Pulmonary artery endothelial cell (primary cell): ENCODE measurements around the gene PGBD4. TPM values are rescaled to one million over a fixed set of nuclear protein-coding genes. Genes with fewer than 3 reads are reported as not detected.
"Not testable (repeated sequence)": the region's sequence is repeated elsewhere in the genome, so short reads cannot be mapped to it uniquely, and the experiment has no call there.

Experiments used
- DNase-seq: peaks from one replicate; pipeline ENCODE4 v3.0.0-alpha.2; 2011; ENCODE audit warnings: low read depth, low spot score
- total RNA-seq: library from RNA; depleted of rRNA; stranded (reverse); fragments of >200 nt; gene quantifications from 2 replicates; pipeline ENCODE4 v1.2.3, GENCODE V29; 2014

The PGBD4 gene
- total RNA-seq, 1 donor from 2014 or later = 1.1 TPM

DNA sequence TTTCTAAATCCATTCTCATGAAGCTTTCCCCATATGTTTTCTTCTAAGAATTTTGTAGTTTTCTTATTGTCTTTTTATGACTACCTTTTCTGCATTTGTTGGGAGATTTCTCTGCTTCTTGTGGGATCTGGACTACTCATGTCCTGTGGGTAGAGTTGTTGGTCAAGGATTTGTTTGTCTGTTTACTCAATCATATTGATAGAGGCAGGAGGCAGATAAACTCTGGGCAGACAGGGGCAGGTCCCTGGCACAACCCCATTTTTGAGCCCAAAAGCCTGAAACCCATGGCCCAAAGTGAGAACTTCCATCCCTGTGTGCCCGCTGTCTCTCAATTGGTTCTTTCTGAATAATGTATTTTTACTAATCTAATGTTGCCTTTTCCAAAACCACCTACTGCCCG is 12.3 kb downstream of the PGBD4 start:
- DNase-seq = no peak

DNA sequence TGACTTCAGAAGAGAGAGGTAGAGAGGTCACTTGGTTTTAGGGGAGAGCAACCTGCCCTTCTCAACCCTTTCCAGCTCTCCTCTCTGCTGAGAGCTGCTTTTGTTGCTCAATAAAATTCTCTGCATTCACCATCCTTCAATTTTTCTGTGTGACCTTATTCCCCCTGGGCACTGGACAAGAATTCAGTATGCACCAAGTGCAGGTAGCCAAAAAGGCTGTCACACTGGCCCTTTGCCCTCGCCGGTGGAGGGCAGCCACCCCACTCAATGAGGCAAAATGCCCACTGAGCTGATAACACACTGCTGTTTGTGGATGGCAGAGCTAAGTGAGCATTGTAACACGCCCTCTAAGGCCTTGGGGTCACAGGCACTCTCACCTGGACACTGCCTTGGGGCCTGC is 12.9 kb downstream of the PGBD4 start:
- DNase-seq = no peak

DNA sequence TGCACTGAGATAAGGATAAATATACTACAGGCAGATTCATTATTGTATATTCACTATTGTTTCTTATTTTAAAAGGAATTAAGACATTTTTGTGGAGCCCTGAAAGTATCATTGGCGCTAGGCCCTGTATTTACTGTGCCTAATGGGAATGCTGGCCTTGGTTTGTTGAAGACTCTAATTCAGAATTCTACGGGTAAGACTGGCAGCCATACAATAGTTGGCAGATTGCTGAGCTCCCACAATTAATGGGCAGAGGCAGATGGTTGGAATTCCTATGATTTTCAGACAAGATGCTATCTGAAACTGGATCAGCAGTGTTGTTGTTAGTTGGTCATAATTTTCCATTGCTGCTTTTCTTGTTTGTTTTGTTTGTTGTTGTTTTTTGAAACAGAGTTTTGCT is 14.7 kb downstream of the PGBD4 start:
- no peak for DNase-seq

DNA sequence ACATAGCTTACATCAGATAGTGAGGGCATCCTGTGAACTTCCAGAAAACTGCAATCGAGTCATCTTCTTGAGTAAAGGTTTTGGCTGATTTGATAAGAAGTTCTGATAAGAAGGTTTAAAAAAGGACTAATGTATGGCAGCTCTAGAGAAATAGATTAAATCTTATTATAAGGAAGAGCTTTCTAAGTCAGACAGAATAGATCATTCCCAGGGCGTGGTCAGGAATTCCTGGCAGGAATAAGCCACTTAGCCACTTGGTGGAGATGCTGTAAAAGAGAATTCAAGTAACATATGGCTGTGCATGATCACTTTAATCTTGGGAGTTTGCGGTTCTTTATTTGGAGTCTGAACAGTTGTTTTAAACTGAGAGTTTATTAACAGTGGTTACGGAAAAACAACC is 17.4 kb downstream of the PGBD4 start:
- no peak for DNase-seq

DNA sequence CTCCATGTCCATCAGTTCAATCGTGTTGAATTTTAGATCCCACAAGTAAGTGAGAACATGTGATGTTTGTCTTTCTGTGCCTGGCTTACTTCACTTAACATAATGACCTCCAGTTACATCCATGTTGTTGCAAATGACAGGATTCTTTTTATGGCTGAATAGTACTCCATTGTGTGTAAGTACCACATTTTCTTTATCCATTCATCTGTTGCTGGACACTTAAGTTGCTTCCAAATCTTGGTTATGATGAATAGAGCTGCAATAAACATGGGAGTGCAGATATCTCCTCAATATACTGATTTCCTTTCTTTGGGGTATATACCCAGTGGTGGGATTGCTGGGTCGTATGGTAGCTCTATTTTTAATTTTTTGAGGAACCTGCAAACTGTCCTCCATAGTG is 18.5 kb downstream of the PGBD4 start:
- not testable (repeated sequence) for DNase-seq

DNA sequence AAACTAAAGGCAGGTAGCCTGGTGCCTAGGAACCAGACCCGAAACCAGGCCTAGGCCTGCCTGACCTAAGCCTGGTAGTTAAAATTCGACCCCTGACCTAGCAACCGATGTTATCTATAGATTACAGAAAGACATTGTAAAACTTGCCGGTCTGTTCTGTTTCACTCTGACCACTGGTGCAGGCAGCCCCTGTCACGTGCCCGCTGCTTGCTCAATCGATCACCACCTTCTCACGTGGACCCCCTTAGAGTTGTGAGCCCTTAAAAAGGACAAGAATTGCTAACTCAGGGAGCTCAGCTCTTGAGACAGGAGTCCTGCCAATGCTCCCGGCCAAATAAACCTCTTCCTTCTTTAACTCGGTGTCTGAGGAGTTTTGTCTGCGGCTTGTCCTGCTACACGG is 19.9 kb downstream of the PGBD4 start:
- not testable (repeated sequence) for DNase-seq

DNA sequence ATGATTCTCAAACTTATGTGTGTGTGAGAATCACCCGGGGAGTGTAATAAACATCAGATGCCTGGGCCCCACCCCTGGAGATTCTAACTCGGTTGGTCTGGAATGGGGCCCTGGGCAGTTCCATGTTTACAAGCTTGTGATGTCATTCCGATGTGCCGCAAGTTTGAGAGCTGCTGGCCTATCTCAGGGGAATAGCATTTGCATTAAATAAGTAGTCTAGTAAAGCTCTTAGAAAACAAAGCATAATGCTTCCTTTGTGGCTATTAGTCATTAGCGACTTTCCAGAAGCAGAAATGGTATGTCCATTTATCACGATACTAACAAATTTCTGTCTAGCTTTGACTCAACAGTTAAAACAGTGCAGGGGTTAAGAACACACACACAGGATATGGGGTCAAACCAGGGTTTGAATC is 20.9 kb downstream of the PGBD4 start:
- peak; percentile 58 for DNase-seq

DNA sequence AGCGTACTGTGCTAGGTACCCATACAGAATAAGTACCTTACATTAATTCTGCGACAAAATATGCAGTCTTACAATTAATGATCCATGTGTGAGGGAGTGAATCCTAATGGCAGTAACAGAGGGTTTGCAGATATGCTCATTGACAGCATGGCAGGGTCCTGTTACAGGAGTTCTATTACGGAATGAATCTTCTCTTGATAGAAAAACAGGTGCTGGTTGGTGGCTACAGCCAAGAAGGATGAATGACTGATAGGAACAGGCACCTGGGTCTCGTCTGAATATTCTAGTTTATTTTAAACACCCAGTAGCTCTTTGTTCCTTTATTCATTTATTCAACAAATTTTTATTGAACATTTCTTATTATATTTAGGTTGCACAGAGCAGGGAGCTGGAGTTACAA is 22.8 kb downstream of the PGBD4 start:
- DNase-seq = no peak

DNA sequence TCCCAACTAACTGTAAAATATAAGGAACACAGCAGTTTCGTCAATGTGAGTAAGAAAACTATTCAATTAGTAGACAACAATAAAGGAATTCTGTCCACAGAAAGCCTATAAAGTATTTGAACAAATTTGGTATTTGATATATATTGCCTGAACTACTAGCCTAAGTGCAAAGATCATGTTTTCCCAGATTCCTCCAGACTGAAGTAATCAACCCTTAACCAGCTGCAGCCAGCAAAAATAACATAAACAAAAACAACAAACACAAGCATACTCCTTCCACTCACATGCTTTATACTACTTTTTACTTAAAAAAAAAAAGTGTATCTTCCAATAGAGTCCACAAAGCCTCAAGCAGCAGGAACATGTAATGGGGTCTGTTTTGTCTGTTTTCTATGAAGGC is 24.1 kb downstream of the PGBD4 start:
- no peak for DNase-seq

DNA sequence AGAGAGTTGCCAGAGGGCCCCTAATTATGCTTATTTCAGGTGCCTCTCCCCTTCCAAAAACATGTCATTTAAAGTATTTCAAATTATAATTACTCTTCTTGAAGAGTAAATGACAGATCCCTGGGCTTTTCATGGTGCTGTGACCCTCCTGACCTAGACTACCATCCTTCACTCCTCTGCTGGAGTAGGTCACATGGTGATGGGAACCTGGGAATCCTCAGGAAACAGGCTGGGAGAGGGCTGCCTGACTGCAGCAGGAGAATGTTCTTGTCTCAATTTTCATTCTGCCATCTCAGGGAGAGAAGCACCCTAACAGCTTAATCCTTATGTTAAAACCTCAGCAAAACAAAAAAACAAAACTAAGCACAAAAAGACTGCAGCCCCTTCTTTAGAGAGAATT is 24.6 kb downstream of the PGBD4 start:
- DNase-seq = no peak

DNA sequence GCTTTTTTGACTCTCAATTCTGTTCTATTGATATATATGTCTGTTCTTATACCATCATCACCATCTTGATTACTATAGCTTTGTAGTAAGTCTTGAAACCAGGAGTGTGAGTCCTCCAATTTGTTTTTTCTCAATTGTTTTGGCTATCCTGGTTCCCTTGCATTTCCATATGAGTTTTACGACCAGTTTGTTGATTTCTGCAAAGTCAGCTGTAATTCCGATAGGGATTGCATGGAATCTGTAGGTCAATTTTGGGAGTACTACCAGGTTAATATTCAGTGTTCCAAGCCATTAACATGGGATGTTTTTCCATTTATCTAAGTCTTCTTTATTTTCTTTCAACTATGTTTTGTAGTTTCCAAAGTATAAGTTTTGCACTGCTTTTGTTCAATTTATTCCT is 27.0 kb downstream of the PGBD4 start:
- DNase-seq = no peak

DNA sequence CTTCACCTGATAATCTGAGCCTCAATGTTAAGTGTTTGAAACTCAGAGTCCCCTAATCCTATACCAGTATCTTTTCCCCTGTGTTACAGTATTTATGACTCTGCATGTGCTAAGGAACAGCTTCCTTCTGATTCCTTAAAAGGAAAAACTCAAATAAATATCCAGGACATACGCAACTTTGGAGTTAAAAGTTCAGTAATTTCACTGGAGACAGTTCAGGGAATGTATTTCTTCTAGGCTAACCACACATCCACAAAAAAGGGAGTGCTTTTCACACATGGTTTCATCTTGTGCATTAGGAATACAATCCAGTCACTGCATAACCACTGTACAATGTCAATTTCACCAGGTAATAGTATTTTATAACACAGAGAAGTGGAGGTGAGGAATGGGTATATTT is 31.0 kb downstream of the PGBD4 start:
- DNase-seq = no peak

DNA sequence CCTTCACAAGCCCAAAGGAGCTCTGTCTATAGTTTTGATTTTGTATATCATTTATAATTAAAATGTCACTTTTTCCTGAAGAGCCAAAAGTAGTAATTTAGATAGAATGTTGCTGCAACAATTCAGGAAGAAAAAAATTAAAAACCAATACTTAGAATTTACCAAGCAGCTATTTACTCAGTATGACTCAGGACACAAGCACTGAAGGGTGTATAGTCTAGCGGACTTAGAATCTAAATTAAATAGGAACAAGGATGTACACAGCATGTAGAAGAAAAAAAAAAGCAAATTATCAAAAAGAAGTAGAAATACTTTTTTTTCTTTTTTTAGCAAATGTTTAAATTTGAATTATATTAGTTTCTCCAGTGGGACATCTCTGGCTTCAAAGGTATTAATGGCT is 31.6 kb downstream of the PGBD4 start:
- DNase-seq = no peak

DNA sequence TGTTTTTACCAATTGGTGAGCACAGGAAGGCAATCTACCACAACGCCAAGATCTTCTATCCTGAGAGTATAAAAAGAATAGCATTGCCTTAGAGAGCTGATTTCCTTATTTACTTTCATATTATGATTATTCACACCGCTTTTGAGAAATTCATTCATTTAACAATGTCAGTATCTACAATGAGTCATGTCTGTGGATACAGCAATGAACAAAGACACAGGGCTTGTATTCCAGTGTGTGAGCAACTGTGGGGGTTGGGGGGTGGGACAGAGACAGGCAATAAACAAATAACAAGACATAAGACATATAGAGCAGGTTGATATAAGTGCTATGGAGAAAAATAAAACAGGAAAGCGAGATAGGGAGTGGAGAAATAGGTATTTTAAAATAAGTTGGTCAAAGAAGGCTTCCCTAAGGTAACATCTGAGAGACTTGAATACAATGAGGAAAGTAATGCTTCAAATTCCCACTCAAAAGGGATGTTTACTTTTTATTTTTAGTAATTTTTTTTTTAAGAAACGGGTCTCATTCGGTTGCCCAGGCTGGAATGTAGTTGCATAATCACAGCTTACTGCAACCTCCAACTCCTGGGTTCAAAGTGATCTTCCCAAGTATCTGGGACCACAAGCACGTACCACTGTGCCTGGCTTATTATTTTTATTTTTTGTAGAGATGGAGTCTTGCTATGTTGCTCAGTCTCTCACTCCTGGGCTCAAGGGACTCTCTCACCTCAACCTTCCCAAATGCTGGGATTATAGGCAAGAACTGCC is 45.7 kb downstream of the PGBD4 start:
- peak; percentile 56 for DNase-seq

DNA sequence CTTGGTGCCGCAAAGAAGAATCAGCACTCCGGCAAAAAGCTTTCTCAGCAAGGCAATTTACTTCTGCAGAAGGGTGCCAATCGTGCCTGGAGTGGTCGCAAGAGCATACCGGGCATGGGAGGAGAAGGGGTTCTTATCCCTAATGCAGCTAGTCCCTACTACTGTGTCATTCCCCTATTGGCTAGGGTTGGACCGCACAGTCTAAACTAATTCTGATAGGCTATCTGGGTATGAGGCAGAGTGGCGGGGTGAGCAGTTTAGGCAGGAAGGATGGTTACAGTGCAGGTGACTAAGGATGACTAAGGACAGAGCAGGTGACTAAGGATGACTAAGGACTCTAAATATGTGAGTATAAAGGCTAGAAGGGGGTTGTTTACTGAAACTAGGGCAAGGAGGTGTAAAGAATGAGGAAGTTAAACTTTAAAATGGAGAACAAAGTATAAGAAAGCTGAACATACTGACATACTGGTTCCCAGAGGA is 52.9 kb downstream of the PGBD4 start:
- no peak for DNase-seq

DNA sequence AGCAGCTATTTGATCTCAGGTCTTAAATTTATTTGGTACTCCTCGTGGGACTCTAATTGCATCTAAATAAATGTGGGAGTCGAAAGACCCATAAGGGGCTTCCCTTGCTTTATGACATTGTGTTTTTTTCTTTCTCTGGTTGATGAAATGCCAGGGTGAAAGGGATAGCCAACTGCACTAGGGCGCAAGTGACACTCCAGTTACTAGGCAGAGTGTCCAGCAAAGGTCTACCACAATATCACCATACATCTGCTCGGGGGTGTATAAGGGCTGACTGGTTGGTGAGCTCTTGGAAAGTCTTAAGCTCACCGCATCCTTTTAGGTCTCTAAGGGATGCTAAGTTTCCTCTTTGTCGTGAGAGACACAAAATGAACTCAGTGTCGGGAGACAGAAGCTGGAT is 54.0 kb downstream of the PGBD4 start:
- no peak for DNase-seq

Other genes starting within 250 kb of the PGBD4 start
- not detected in 2 replicates for gene CHRM5, start 133.6 kb upstream of the PGBD4 start, total RNA-seq
- gene AVEN, start 62.9 kb upstream of the PGBD4 start, total RNA-seq = 16.2 and 38.1 TPM in 2 replicates
- gene EMC7, start 221 bp upstream of the PGBD4 start, total RNA-seq = 43.2 and 48.2 TPM in 2 replicates
- 42.3 and 61.0 TPM in 2 replicates for gene KATNBL1, start 108.0 kb downstream of the PGBD4 start, total RNA-seq
- 215 and 255 TPM in 2 replicates for gene EMC4, start 122.9 kb downstream of the PGBD4 start, total RNA-seq
- gene SLC12A6, start 235.7 kb downstream of the PGBD4 start, total RNA-seq = 20.3 and 23.7 TPM in 2 replicates
- 186 and 277 TPM in 2 replicates for gene NOP10, start 241.1 kb downstream of the PGBD4 start, total RNA-seq
- not detected in 2 replicates for gene NUTM1, start 241.2 kb downstream of the PGBD4 start, total RNA-seq